Tibial nerve (tissue), 4 donors: ENCODE data around the gene TIMM8B. TPM values are rescaled to one million over a fixed set of nuclear protein-coding genes. Genes with fewer than 3 reads are reported as not detected.

Experiments
- DNase-seq, 2 donors: peaks; one replicate each; pipeline ENCODE4 v3.0.0-alpha.2; 2019; ENCODE audit warnings: low spot score in 2 of 2
- H3K27ac ChIP-seq, 4 donors: fragments of 200-600 bp; sonication (generic) in 3 of 4; one replicate each; pipeline ENCODE4 v1.5.1; 2017 to 2019; ENCODE audit warnings: mild to moderate bottlenecking in 1 of 4
- H3K27me3 ChIP-seq, 2 donors: fragments of 200-600 bp; sonication (generic) in 1 of 2; one replicate each; pipeline versions ENCODE4 v1.5.1 to v1.6.0; 2017 to 2019
- H3K36me3 ChIP-seq, 3 donors: fragments of 200-600 bp; sonication (generic); one replicate each; pipeline ENCODE4 v1.5.1; 2018 to 2019
- H3K4me1 ChIP-seq, 4 donors: fragments of 200-600 bp; sonication (generic) in 3 of 4; one replicate each; pipeline ENCODE4 v1.5.1; 2017 to 2019
- H3K4me3 ChIP-seq, 4 donors: fragments of 200-600 bp; sonication (generic) in 3 of 4; one replicate each; pipeline ENCODE4 v1.5.1; 2017 to 2019; ENCODE audit warnings: mild to moderate bottlenecking in 1 of 4, moderate library complexity in 1 of 4
- H3K9me3 ChIP-seq, 4 donors: fragments of 200-600 bp; sonication (generic) in 3 of 4; one replicate each; pipeline ENCODE4 v1.5.1; 2017 to 2019
- CTCF ChIP-seq, 5 experiments: fragments of 200-600 bp in 3 of 5; fragments of 450-650 bp in 2 of 5; sonication (generic) in 3 of 5; IDR thresholded peaks; one replicate each; pipeline ENCODE4 v1.5.1; 2016 to 2019; ENCODE audit warnings: antibody characterized with exemption in 5 of 5, mild to moderate bottlenecking in 3 of 5, moderate library complexity in 2 of 5
- EP300 ChIP-seq, 2 donors: sonication (generic); formaldehyde crosslinking; IDR thresholded peaks; one replicate each; pipeline ENCODE4 v1.6.1; 2017; ENCODE audit warnings: antibody characterized with exemption in 2 of 2, mild to moderate bottlenecking in 1 of 2
- POLR2A ChIP-seq, 2 donors: fragments of 450-650 bp; IDR thresholded peaks; one replicate each; pipeline ENCODE4 v1.6.1; 2017; ENCODE audit warnings: antibody characterized with exemption in 2 of 2, mild to moderate bottlenecking in 2 of 2, moderate library complexity in 2 of 2
- WGBS, 2 donors: methylation state at CpG; one replicate each; pipeline ENCODE4 v1.1.5; 2018; 5-methylcytosine and 5-hydroxymethylcytosine counted together
- small RNA-seq: library from RNA; depleted of rRNA; stranded (forward); fragments of <200 nt; gene quantifications from one replicate; pipeline ENCODE3, GENCODE V24; 2016
- total RNA-seq, 4 donors: library from RNA; depleted of rRNA; stranded (reverse); fragments of >200 nt; gene quantifications; one replicate each; pipeline ENCODE4 v1.1.0, GENCODE V29; 2016

The TIMM8B gene
- total RNA-seq, 4 donors from 2014 or later, result 16.7 to 27.9 (median 26.7) TPM

- H3K4me3 ChIP-seq, result no peak overlapping the region
- DNase-seq, result no peak
- no peak overlapping the region for H3K27ac ChIP-seq
- no peaks in the 10 kb centered on the region for H3K27me3 ChIP-seq
- no peaks in the 10 kb centered on the region for H3K4me1 ChIP-seq
- no peaks in the 10 kb centered on the region for H3K9me3 ChIP-seq
- peaks cover 2 to 99% (median 6%) of the 10 kb centered on the region in 3 donors for H3K36me3 ChIP-seq
- 55 to 65% methylated on average over 6 of the region's 6 CpGs for WGBS, 2 donors
- TF ChIP-seq CTCF (IDR thresholded peaks at IDR 0.05) (no peak), EP300 (IDR thresholded peaks at IDR 0.05) (no peak), POLR2A (IDR thresholded peaks at IDR 0.05) (no peak)
These were observed 44.2 kb downstream of the TIMM8B start for GRCh38 chr11:112042161-112042960.

- Histone ChIP-seq H3K4me1 (no peaks in the 10 kb centered on the region), H3K9me3 (no peaks in the 10 kb centered on the region), H3K27me3 (no peaks in the 10 kb centered on the region), H3K27ac (no peak overlapping the region), H3K36me3 (peaks cover 0 to 91% (median 8%) of the 10 kb centered on the region in 3 donors), H3K4me3 (no peak overlapping the region)
- TF ChIP-seq POLR2A (IDR thresholded peaks at IDR 0.05), result no peak
- TF ChIP-seq EP300 (IDR thresholded peaks at IDR 0.05), result no peak
- TF ChIP-seq CTCF (IDR thresholded peaks at IDR 0.05), result no peak
- no peak for DNase-seq
These were observed 49.0 kb downstream of the TIMM8B start for GRCh38 chr11:112037527-112037926.

Small RNAs within 50 kb of the gene (small RNA-seq; reads per million reads assigned to genes)
- gene AP000907.3, result not detected

Other genes with a start within 250 kb of the TIMM8B start
- gene ALG9, start 215.2 kb downstream of the TIMM8B start, total RNA-seq, result 10 to 100 TPM; 26.7 to 35.1 (median 30.6) TPM
- gene FDXACB1, start 207.6 kb downstream of the TIMM8B start, total RNA-seq, result 1 to 10 TPM; 1.1 to 3.0 (median 1.7) TPM
- 10 to 100 TPM; 25.3 to 29.3 (median 28.1) TPM for gene CFAP68, start 207.2 kb downstream of the TIMM8B start, total RNA-seq
- gene CRYAB, start 175.0 kb downstream of the TIMM8B start, total RNA-seq, result 100 to 1,000 TPM; 353 to 879 (median 645) TPM
- 1 to 10 TPM in 3 of 4 donors, under 1 TPM in 1; 0.21 to 5.0 (median 1.7) TPM for gene HSPB2, start 174.0 kb downstream of the TIMM8B start, total RNA-seq
- 1 to 10 TPM in 2 of 4 donors, not detected in 2; 5.0 to 6.9 TPM for gene C11orf52, start 167.8 kb downstream of the TIMM8B start, total RNA-seq
- 10 to 100 TPM; 43.8 to 69.3 (median 49.5) TPM for gene DIXDC1, start 149.4 kb downstream of the TIMM8B start, total RNA-seq
- gene DLAT, start 61.3 kb downstream of the TIMM8B start, total RNA-seq, result 10 to 100 TPM; 18.2 to 32.1 (median 19.9) TPM
- 1 to 10 TPM; 2.2 to 7.2 (median 3.8) TPM for gene PIH1D2, start 12.7 kb downstream of the TIMM8B start, total RNA-seq
- 10 to 100 TPM; 14.4 to 31.7 (median 17.2) TPM for gene NKAPD1, start 12.5 kb downstream of the TIMM8B start, total RNA-seq
- gene SDHD, start 117 bp upstream of the TIMM8B start, total RNA-seq, result 100 to 1,000 TPM in 1 of 4 donors, 10 to 100 TPM in 3; 69.5 to 103 (median 88.3) TPM
- gene IL18, start 77.3 kb upstream of the TIMM8B start, total RNA-seq, result 10 to 100 TPM; 15.3 to 64.9 (median 33.5) TPM
- 1 to 10 TPM in 1 of 4 donors, not detected in 3; 2.4 TPM for gene TEX12, start 80.6 kb upstream of the TIMM8B start, total RNA-seq
- 10 to 100 TPM in 3 of 4 donors, 1 to 10 TPM in 1; 5.1 to 31.2 (median 20.6) TPM for gene BCO2, start 88.8 kb upstream of the TIMM8B start, total RNA-seq
- gene PTS, start 139.7 kb upstream of the TIMM8B start, total RNA-seq, result 10 to 100 TPM; 24.3 to 40.0 (median 38.3) TPM
- gene PLET1, start 174.1 kb upstream of the TIMM8B start, total RNA-seq, result not detected